Renal cortex interstitium (tissue), 11 donors: ENCODE results near the gene PARD6G. TPM values are rescaled to one million over a fixed set of nuclear protein-coding genes. Genes with fewer than 3 reads are reported as not detected.
"Not testable (repeated sequence)": the region's sequence is repeated elsewhere in the genome, so short reads cannot be mapped to it uniquely, and the experiment has no call there.

ENCODE experiments used
- DNase-seq, 11 donors: peaks; one replicate each; pipeline ENCODE4 v3.0.0-alpha.2; 2013; ENCODE audit warnings: low read depth in 9 of 11, low spot score in 4 of 11; ENCODE audit errors: extremely low read depth in 1 of 11
- polyA plus RNA-seq, 3 donors: library from polyadenylated mRNA; unstranded; fragments of 120-200 nt; gene quantifications; one replicate each; pipeline ENCODE4 v1.2.1, GENCODE V29; 2013; ENCODE audit not compliant: insufficient read length in 3 of 3

Gene PARD6G
- polyA plus RNA-seq, 3 donors = 29.4 to 33.8 (median 31.6) TPM

DNA sequence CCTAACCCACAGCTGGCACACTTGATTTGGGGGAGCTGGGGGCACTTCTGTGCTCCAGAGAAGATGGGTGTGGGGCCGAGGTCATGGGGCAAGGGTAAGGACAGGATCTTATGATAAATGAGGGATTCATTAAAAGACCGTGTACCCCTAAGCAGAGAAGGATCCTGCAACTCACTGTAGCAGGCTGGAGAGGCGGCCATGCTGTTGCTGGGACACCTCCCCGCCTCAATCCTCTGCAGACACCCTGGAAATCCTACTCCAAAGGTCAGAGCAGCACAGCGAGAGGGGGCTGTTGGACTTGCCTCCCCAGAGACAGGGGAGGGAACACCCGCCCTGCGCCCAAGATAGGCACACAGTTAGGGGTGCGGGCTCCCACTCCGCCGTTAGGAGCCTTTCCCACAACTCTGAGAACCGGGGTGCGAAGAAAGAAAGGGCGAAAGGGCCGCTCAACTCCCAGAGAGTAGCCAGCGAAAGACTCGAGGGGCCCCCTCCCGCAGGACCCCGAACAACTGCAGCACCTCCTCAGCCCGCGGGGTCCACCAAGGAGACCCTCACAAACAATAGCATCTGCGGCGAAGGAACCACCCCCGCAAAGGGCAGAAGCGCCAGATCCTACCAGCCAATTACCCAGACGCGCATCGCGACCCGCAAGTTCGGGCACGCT, 1.4 kb downstream of the PARD6G start:
- DNase-seq = no peak

DNA sequence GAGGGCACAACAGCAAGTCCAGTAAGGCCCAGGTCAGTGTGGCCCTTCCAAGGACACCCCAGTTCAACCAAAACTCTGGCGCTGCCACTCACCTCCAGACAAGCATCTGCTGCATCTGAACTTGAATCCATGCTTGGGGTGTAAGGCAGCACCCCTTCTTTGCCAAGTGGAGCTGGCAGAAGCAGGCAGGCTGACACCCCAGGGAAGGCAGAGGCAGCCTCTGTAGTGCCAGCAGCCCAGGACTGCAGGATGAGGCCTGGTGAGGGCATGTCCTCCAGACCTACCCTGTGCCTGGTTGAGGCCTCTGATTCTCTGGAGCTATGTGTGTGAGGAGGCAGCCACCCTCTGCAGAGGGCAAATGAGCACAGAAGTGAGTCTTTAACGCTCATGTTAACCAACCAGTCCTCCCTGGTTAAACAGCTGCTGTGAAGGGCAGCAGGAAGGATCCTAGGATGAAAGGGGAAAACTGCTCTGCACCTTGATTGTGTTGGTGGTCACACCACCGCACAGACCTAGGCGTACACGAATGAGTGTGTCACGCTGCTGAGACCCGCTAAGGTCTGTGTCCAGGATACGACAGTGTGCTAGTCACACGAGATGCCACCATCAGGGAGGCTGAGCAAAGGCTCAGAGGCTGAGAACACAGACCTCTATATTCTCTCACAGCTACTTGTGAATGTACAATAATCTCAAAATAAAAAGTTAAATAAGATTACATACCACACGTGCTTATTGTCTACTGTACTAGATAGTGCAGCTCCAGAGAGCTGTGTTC, 2.2 kb downstream of the PARD6G start:
- DNase-seq = no peak

- DNase-seq = no peak
Observed at GRCh38 chr18:80244167-80244566, 3.1 kb downstream of the PARD6G start.

DNA sequence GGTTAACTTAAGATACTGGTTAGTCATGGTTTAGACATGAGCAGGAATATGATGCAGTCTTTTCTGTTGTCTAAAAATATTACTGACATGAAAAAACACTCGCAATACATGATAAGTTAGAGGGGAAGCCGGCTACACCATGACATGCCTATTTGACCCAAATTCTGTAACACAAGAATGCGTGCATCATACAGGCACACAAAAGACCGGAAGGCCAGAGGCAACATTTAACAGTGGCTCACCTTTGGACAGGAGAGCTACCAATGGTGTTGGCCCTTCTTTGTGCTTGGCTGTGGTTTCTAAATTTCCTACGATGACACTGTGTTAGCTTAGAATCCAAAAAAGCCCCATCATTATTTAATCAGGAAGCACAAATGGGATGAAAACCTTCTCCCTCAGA, 4.1 kb downstream of the PARD6G start:
- no peak for DNase-seq

DNA sequence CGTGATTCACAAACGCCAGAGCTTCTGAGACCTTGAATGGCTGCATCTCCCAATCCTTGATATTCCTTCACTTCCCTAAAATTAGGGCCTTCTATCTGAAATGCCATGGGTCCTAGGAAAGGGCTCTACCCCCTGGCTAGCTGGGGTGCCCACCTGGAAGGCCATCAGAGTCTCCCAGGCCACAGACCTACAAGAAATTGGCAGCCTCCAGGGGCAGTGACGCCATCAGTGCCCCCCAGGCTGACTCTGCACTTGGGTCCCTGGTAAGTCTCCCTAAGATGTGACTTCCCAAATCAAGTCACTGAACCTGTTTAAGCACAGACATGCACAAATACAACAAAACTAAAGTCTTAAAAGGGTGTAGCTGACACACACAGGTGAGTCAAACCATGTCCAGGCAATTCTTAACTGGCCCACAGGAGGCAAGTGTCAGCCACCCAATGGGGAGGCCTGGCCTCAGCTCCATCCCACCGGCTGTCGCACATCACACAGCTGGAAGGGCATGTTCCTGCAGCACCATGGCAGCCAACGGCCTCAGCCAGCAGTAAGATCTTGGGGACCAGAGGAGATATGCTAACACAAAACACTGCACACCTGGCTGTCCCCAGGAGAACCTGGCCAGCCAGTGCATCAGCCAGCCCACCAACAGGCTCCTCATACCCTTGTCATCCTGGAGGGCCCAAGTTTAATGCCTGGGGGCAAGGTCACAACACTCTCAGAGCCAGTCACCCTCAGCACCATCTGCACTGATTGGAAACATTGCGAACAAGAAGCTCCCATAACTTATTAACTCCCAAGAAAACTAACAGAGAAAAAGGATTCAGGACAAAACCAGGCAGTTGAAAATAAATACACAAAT, 5.2 kb downstream of the PARD6G start:
- no peak for DNase-seq

DNA sequence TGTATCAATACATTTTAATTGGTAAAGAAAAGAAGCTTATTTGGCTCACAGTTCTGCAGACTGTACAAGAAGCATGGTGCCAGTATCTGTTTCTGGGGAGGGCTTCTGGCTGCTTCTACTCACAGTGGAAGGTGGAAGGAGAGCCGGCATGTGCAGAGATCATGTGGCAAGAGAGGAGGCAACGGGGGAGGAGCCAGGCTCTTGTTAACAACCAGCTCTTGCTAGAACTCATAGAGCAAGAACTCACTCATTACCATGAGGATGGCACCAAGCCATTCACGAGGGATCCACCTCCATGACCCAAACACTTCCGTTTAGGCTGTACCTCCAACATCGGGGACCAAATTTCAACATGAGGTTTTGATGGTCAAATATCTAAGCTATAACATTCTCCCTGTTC, 7.5 kb downstream of the PARD6G start:
- no peak for DNase-seq

DNA sequence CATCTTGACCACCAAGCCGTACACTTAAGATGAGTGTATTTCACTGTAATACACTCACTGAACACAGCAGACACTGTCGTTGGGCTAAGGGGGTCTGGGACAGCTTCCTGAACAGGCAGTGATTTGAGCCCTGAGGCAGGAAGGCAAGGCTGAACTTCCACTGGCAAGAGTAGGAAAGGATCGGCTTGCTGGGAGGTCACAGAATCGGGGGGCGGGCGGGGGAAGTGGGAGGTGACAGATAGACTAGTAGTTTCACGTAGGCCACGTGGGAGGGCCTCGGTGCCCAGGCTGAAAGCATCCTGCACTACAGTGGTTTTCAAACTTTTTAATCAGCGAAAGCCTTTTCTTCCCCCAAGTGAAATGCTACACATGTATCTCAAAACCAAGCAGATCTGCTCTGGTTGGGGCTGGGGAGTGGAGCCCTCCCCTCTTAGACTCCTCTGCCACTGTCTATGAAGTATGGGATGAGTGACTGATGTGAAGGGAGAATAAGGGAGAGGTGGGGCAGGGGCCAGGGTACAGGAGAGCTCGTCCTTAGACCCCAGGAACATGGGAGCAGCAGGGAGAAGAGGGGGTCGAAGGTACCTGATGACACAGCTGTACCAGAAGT, 8.6 kb downstream of the PARD6G start:
- no peak for DNase-seq

DNA sequence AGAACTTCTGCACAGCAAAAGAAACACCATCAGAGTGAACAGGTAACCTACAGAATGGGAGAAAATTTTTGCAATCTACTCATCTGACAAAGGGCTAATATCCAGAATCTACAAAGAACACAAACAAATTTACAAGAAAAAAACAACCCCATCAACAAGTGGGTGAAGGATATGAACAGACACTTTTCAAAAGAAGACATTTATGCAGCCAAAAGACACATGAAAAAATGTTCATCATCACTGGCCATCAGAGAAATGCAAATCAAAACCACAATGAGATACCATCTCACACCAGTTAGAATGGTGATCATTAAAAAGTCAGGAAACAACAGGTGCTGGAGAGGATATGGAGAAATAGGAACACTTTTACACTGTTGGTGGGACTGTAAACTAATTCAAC, 9.8 kb downstream of the PARD6G start:
- DNase-seq = not testable (repeated sequence)

DNA sequence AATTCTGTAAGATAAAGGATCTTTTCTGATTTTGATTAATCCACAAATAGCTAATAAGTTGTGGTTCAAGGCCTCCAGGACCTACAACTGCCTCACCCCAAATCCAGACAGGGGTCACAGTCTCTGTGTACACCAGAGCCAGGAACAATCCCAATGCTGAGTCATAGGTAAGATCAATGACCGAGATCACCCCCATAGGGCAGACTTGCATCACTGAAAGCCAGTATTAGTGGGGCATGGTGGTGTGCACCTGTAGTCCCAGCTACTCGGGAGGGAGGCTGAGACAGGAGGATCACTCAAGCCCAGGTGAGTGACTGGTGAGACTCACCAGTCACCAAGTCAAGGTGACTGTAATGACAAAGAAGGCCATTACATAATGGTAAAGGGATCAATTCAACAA, 12.9 kb downstream of the PARD6G start:
- no peak for DNase-seq

DNA sequence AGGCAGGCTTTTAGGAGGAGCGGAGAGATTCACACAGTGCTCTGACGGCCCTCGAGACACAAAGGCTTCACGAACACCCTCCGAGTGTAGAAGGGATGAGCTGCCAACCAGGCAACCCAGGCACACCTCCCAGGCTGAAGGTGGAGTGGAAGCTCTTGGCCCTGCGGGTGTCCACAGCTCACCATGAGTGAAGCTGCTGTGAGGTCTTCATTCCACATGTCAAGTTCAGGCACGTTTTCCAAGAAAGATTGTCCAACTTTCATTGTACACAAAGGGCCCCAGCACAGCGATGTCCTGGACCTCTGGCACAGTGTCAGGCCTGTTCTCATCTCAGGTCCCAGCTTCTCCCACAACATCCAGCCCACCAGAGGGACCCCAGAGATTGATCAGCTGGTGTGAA, 13.4 kb downstream of the PARD6G start:
- DNase-seq = no peak

GRCh38 chr18:80233201-80233835, 14.0 kb downstream of the PARD6G start:
- no peak for DNase-seq

DNA sequence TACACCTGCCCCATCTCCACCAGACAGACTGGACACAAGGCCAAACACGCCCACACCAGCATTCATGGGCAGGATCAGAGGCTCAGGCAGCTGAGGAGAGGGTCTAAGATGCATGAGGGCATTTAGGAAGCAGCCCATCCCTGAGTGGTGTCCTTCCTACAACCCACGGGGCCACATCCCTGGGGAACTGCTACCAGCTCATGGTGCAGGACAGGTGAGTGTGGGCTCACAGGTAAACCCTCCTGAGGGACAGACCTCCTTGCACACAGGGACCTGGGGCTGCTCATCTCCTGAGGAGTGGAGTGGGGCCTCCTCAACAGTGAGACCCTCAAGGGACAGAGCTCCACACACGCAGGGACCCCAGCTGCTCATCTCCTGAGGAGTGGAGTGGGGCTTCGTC, 14.6 kb downstream of the PARD6G start:
- DNase-seq = no peak

DNA sequence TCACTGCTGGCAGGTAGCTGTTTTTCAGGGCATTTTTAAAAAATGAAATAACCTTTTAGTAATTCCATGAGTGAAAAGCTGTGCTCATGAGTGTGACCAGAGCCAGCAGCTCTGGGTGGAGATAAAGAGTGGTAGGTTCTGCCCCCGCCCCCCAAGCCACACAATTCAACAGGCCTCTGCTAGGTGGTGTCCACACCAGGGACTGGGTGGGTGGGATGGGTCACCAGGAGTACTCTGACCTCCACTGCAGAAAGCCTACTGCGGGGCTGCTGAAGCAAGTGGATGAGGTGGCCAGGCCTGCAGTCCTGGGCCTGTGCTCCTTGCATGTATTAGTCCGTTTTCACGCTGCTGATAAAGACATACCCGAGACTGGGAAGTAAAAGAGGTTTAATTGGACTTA, 15.3 kb downstream of the PARD6G start:
- no peak for DNase-seq

DNA sequence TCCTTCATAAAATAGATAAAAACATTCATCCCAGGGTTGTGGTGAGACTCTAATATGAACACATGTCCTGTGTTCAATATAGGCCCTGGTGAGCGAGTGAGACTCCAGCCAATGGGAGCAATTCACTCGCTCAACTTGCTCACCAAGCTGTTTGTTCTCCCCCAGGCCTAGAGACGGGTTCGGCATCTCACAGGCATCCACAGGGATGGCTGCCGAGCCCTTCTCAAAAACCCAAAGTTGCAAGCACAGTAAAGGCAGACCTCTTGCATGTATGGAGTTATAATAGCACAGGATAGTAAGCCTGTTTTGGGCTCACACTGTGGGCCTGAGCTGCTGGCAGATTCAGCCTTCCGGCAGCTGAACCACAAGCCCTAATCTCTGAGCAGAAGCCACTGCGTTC, 15.7 kb downstream of the PARD6G start:
- no peak for DNase-seq

GRCh38 chr18:80231151-80231550, 16.2 kb downstream of the PARD6G start:
- DNase-seq = no peak

GRCh38 chr18:80229766-80230745, 17.3 kb downstream of the PARD6G start:
- no peak for DNase-seq

- no peak for DNase-seq
Observed at GRCh38 chr18:80229363-80229762, 18.0 kb downstream of the PARD6G start.
